NCI-H187 (cell line): ENCODE results near the gene MEIS2.

ENCODE experiments used
- DNase-seq, 2 experiments: peaks; one replicate each; lab custom pipeline; 2025; lab: John Stamatoyannopoulos, UW

MEIS2 gene

DNA sequence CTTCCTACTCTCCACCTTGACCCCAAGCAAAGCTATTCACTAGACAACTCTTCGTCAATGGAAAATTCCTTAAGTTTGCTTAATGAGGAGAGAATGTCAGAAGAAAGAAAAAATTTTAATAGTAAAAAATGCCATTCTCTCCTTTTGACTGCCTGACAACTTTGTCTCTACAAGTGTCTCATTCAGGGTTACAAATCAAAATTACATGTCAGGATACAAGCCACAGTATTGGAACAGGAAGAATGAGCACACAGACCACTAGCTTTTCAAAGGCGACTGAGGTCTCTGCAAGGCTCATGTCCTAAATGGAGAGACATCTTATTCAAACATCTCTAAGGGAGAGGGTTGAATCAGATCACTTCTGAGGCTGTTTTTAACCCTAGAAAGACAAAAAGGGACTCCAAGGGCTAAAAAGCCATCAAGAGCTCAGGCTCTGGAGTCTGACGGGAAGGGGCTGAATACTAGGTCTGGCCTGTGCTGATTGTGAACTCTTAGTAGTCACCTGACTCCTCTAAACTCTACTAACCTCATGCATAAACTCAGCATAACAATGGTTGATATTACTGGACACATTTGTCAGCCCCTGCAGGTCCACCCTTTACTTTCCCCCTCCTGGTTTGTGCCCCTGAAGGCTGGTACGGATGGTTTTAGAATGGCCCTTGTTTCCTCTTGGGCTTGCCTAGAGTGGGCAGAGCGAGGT is 12.8 kb upstream of the MEIS2 start:
- no peak for DNase-seq

DNA sequence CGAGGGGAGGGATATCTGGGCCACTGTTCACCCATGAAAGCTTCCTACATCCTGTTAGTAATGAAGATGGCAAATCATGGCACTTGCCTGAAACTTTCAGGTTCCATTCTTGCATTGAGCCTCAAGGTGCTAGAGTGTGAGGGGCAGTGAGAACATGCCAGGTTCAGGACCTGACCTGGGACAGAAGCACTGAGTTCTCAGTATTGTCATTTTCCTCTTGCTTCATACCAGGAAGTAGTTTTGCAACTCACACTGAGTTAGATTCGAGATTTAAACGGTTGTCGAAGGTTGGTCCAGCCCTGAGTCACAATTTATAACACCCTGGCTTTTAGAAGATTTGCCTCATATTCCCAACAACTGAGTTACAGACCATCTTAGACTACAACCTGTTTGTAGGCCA is 11.8 kb upstream of the MEIS2 start:
- no peak for DNase-seq

DNA sequence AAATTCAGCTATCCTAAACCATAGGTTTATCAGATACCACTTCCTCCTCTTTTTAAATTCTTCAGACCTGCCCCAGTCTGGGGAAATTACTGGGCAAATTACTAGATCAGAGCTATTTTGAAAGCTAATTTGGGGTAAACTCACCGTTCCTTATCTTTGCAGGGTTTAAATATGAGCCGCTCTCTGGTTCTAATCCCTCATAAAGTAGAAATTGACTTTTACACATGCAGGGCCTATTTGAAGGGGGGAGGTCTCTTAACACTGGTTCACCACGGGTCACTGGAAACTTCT is 11.0 kb upstream of the MEIS2 start:
- no peak for DNase-seq

- no peak for DNase-seq
Measured at GRCh38 chr15:37109872-37110572, 9.7 kb upstream of the MEIS2 start.

GRCh38 chr15:37109168-37109871 is 9.0 kb upstream of the MEIS2 start:
- DNase-seq, result no peak

DNA sequence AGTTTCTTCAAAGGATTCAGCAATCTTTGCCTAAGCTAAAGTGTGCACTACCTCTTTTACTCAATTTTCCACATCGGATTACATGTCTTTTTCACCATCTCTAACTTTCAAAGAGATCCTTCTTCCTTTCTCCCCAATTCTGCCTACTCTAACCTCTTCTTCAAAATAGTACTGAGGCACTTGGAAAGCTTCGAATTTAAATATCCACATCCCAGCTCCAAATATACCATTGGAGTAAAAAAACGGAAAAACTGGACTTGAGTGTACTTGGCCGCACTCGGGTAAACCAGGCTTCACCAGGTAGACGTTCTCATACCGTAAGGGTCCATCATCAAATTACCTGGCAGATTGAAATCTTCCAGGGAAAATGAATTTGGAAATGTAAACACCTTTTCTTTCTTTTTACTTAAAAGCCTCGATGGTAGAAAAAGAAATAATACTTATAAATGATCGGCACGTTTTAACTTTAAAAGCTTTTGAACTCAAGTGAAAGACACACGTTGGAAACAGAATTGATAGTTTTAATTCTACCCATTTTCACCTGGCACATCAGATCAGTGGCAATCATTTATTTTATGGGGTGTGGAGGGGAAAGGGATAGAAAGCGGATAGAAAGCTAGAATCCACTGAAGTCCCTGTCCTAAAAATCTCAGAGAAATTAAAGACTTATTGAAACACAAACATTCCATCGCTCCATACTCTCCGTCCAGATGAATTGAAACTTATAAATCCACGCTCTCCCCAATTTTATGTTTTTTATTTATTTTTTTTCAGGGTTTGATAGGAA is 8.2 kb upstream of the MEIS2 start:
- no peak for DNase-seq

DNA sequence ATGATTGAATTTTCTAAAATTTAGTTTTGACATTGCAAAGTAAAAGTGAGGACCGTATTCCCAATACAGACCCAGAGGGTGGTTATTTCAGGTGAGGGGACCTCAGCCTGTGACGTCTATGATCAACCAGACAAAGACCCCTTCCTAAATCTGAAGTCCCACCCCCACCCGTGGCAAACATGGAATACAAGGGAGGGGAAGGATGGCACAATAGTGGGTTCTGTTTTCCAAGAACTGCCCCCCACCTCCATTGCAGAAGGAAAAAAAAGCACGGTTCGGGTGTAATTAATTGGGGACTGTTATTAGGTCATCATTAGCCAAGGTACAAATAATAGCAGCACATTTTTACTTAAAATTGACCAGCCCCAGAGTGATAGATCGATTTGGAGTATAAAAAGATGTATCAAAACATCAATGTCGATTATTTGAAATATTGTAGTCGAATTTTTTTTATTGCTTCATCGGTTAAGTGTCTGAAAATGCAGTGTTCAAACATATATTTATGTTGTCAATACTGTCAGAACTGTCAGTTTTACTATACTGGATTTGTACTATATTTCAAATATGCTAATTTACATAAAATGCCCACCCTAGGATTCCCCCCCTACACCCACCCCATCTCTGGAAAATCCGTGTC is 7.5 kb upstream of the MEIS2 start:
- no peak for DNase-seq

GRCh38 chr15:37107071-37107743 is 6.9 kb upstream of the MEIS2 start:
- DNase-seq, result no peak

- no peak for DNase-seq
Measured at GRCh38 chr15:37106490-37107001, 6.2 kb upstream of the MEIS2 start.

GRCh38 chr15:37105889-37106288 is 5.5 kb upstream of the MEIS2 start:
- no peak for DNase-seq

DNA sequence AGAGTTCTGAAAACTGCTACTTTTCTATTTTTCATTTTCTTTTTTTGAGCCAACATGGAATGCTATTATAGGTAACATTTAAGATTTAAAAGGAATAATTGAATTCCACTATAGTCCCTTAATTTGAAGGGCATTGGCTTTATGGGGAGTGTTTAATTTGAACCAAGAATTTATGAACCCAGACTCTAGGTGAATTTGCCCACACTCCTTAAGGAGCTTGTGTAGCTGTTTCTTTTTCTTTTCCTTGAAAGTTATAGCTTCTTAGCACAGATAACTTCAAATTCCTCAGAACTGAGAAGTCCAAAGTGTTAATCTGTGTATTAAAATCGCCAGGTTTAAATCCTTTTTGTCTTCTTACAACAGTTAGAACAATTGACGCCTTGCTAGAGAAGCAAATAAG is 4.7 kb upstream of the MEIS2 start:
- no peak for DNase-seq

DNA sequence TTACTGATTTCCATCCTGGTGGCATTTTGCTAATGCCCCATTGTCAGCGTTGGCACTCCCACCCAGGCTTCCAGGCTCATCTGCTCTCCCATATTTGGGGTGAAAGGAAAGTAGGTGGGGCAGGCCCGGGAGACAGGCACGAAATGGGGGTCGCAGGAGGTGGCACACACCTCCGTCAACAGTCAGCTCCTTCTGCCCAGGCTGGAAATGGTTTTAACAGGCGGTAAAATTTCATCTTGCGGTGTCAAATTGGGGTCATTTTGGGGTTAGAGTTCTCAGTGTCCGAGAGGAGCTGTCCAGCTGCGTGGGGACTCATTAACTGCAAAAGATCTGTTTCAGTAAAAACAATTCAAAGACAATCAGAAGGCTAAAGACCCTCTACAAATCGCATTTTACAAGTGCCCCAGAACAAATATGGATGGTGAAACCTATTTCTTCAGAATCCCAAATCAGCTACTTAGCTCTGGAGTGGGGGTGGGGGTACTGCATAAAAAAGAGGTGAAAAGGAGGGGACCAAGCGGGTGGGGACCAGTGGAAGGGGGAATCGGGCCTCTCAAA is 4.2 kb upstream of the MEIS2 start:
- no peak for DNase-seq

- no peak for DNase-seq
Measured at GRCh38 chr15:37103475-37104423, 3.4 kb upstream of the MEIS2 start.

- no peak for DNase-seq
Measured at GRCh38 chr15:37103163-37103435, 2.8 kb upstream of the MEIS2 start.

- DNase-seq, result no peak
Measured at GRCh38 chr15:37102305-37103162, 2.2 kb upstream of the MEIS2 start.

- DNase-seq, result peak in 1 of 2 experiments; percentile 39
Measured at GRCh38 chr15:37101980-37102304, 1.6 kb upstream of the MEIS2 start.

GRCh38 chr15:37100966-37101215 is 542 bp upstream of the MEIS2 start:
- DNase-seq, result no peak

DNA sequence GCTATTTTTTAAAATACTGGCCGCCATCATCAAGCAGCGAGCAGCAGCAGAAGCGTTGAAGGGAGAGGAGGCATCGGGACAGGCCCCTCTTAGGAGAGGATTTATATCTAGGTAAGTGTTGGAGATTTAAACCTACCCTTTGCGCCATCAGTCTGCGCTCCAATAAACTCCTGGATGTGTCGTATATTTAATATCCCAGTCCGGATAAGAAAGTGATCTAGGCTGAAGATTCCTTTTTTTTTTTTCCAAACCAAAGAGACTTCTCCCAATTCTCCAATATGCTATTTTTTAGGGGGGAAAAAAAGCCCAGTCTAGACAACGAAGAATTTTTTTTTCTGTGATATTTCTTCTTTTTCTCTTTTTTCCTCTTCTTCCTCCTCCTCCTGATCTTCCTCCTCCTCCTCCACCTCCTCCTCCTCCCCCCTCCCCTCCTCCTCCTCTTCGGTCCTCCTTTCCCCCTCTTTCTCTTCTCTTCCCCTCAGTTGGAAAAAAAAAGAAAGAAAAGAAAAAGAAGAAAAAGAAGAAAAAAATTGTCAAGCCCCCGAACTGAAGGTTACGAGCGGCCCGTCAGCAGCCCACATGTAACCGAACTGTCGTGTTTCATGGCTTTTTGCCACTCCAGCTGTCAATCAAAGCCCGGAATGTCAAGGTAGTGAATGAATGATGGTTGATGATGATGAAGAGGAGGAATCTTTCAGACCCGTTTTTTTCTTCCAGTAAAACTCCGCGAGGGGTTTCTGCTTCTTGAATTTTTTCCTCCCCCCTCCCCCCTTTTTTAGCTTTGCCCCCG is 835 bp downstream of the MEIS2 start:
- DNase-seq, result no peak
